Chondrocyte (in vitro differentiated cells): Measurements from ENCODE around the gene SLC6A5. TPM values are rescaled to one million over a fixed set of nuclear protein-coding genes. Genes with fewer than 3 reads are reported as not detected.

Experiments used
- DNase-seq: peaks from one replicate; pipeline ENCODE4 v3.0.0; 2021; ENCODE audit warnings: mixed read lengths, low spot score
- H3K27ac Mint-ChIP-seq: one replicate; pipeline ENCODE4 v1.8.0; 2021; ENCODE audit warnings: mild to moderate bottlenecking, moderate library complexity, mixed read lengths; ENCODE audit not compliant: unreplicated experiment
- H3K27me3 Mint-ChIP-seq: 2 replicates; pipeline ENCODE4 v1.8.0; 2021; ENCODE audit warnings: low read depth, mixed read lengths
- H3K36me3 Mint-ChIP-seq: 2 replicates; pipeline ENCODE4 v1.8.0; 2021; ENCODE audit warnings: low read depth, mixed read lengths
- H3K4me1 Mint-ChIP-seq: 2 replicates; pipeline ENCODE4 v1.8.0; 2021; ENCODE audit warnings: low read depth, mild to moderate bottlenecking, mixed read lengths
- H3K4me3 Mint-ChIP-seq: one replicate; pipeline ENCODE4 v1.8.0; 2021; ENCODE audit warnings: mild to moderate bottlenecking, moderate library complexity, mixed read lengths; ENCODE audit not compliant: unreplicated experiment
- H3K9me3 Mint-ChIP-seq: 2 replicates; pipeline ENCODE4 v1.8.0; 2021; ENCODE audit warnings: low read depth, mixed read lengths
- CTCF ChIP-seq: fragments of 200-600 bp; sonication (generic); IDR thresholded peaks from 2 replicates; pipeline ENCODE4 v1.5.0; 2021; ENCODE audit warnings: antibody characterized with exemption, mild to moderate bottlenecking, moderate library complexity
- total RNA-seq: library from RNA; stranded (reverse); gene quantifications from 3 replicates; pipeline ENCODE4 v1.2.1, GENCODE V29; 2021

Gene SLC6A5
- total RNA-seq, 1 donor from 2014 or later: not detected

GRCh38 chr11:20601221-20601914 lies 2.0 kb downstream of the SLC6A5 start:
- Mint-ChIP-seq H3K27ac (no peak overlapping the region), H3K27me3 (peaks cover 60% of the 10 kb centered on the region), H3K4me1 (no peaks in the 10 kb centered on the region), H3K36me3 (peaks cover 2% of the 10 kb centered on the region), H3K4me3 (no peak overlapping the region), H3K9me3 (peaks cover 4% of the 10 kb centered on the region)
- no peak for TF ChIP-seq CTCF
- no peak for DNase-seq

GRCh38 chr11:20604295-20604803 lies 4.9 kb downstream of the SLC6A5 start:
- H3K9me3 Mint-ChIP-seq: peaks cover 4% of the 10 kb centered on the region
- peaks cover 2% of the 10 kb centered on the region for H3K36me3 Mint-ChIP-seq
- no peak overlapping the region for H3K4me3 Mint-ChIP-seq
- H3K27me3 Mint-ChIP-seq: peaks cover 61% of the 10 kb centered on the region
- DNase-seq: no peak
- no peaks in the 10 kb centered on the region for H3K4me1 Mint-ChIP-seq
- no peak for TF ChIP-seq CTCF
- H3K27ac Mint-ChIP-seq: no peak overlapping the region

- H3K9me3 Mint-ChIP-seq: peaks cover 1% of the 10 kb centered on the region
- H3K36me3 Mint-ChIP-seq: no peaks in the 10 kb centered on the region
- TF ChIP-seq CTCF: no peak
- no peak overlapping the region for H3K4me3 Mint-ChIP-seq
- H3K27ac Mint-ChIP-seq: no peak overlapping the region
- H3K27me3 Mint-ChIP-seq: peaks cover 55% of the 10 kb centered on the region
- H3K4me1 Mint-ChIP-seq: peaks cover 2% of the 10 kb centered on the region
- DNase-seq: no peak
Observed at GRCh38 chr11:20604864-20605601, 5.6 kb downstream of the SLC6A5 start.

- DNase-seq: no peak
- H3K4me3 Mint-ChIP-seq: no peak overlapping the region
- peaks cover 7% of the 10 kb centered on the region for H3K4me1 Mint-ChIP-seq
- H3K36me3 Mint-ChIP-seq: no peaks in the 10 kb centered on the region
- H3K9me3 Mint-ChIP-seq: no peaks in the 10 kb centered on the region
- peaks cover 55% of the 10 kb centered on the region for H3K27me3 Mint-ChIP-seq
- no peak overlapping the region for H3K27ac Mint-ChIP-seq
- TF ChIP-seq CTCF: no peak
Observed at GRCh38 chr11:20605602-20606091, 6.2 kb downstream of the SLC6A5 start.

- no peak for DNase-seq
Observed at GRCh38 chr11:20608934-20609333, 9.5 kb downstream of the SLC6A5 start.

More at GRCh38 chr11:20608934-20609333, 9.5 kb downstream of the SLC6A5 start:
- H3K4me3 Mint-ChIP-seq: no peak overlapping the region
- peaks cover 7% of the 10 kb centered on the region for H3K4me1 Mint-ChIP-seq
- H3K27ac Mint-ChIP-seq: no peak overlapping the region
- TF ChIP-seq CTCF: no peak
- H3K36me3 Mint-ChIP-seq: no peaks in the 10 kb centered on the region
- H3K27me3 Mint-ChIP-seq: peaks cover 45% of the 10 kb centered on the region
- no peaks in the 10 kb centered on the region for H3K9me3 Mint-ChIP-seq
